Loucy (cell line): ENCODE results near the gene METAP1.

Source experiments
- H2AFZ ChIP-seq: fragments of 200-600 bp; sonication (generic); 2 replicates; pipeline ENCODE4 v1.6.0; 2016; ENCODE audit warnings: antibody characterized with exemption, mild to moderate bottlenecking, low read length, moderate library complexity
- H3F3A ChIP-seq: fragments of 200-600 bp; 2 replicates; pipeline ENCODE4 v1.6.0; 2016; ENCODE audit warnings: antibody characterized with exemption, low read depth, mild to moderate bottlenecking
- H3K27me3 ChIP-seq: fragments of 200-600 bp; sonication (generic); 2 replicates; pipeline ENCODE4 v1.6.1; 2014; ENCODE audit warnings: low read length, mild to moderate bottlenecking; ENCODE audit not compliant: insufficient read depth, poor library complexity, severe bottlenecking
- H3K36me3 ChIP-seq: fragments of 200-600 bp; sonication (generic); 2 replicates; pipeline ENCODE4 v1.6.1; 2016; ENCODE audit warnings: low read length; ENCODE audit not compliant: insufficient read depth
- H3K4me1 ChIP-seq: fragments of 200-600 bp; sonication (generic); 2 replicates; pipeline ENCODE4 v1.5.1; 2014; ENCODE audit warnings: low read length, mild to moderate bottlenecking; ENCODE audit not compliant: insufficient read depth, poor library complexity, severe bottlenecking
- H3K4me2 ChIP-seq: fragments of 200-600 bp; sonication (generic); 2 replicates; pipeline ENCODE4 v1.6.0; 2014; ENCODE audit warnings: antibody characterized with exemption, low read length, low read depth, mild to moderate bottlenecking; ENCODE audit not compliant: poor library complexity, severe bottlenecking
- H3K4me3 ChIP-seq: fragments of 200-600 bp; sonication (generic); 2 replicates; pipeline ENCODE4 v1.5.1; 2014; ENCODE audit warnings: low read length, mild to moderate bottlenecking, mixed read lengths; ENCODE audit not compliant: poor library complexity, severe bottlenecking
- H3K79me2 ChIP-seq: fragments of 200-600 bp; sonication (generic); 2 replicates; pipeline ENCODE4 v1.6.1; 2014; ENCODE audit warnings: low read length; ENCODE audit not compliant: insufficient read depth
- H3K9ac ChIP-seq: fragments of 200-600 bp; sonication (generic); 2 replicates; pipeline ENCODE4 v1.6.0; 2014; ENCODE audit warnings: mild to moderate bottlenecking, low read depth, low read length, moderate library complexity; ENCODE audit not compliant: poor library complexity, severe bottlenecking
- H3K9me2 ChIP-seq: fragments of 200-600 bp; sonication (generic); replicated peaks from 2 replicates; pipeline ENCODE4 v1.6.1; 2016; ENCODE audit warnings: low read depth, low read length, mixed read lengths
- H3K9me3 ChIP-seq: fragments of 200-600 bp; sonication (generic); 2 replicates; pipeline ENCODE4 v1.6.1; 2014; ENCODE audit warnings: mild to moderate bottlenecking, antibody characterized with exemption, low read length, low read depth; ENCODE audit not compliant: insufficient read depth
- H4K20me1 ChIP-seq: fragments of 200-600 bp; sonication (generic); 2 replicates; pipeline ENCODE4 v1.6.0; 2014; ENCODE audit warnings: antibody characterized with exemption, low read length, mild to moderate bottlenecking; ENCODE audit not compliant: insufficient read depth, poor library complexity, severe bottlenecking
- EZH2phosphoT487 ChIP-seq: fragments of 200-600 bp; IDR thresholded peaks from 2 replicates; pipeline ENCODE4 v1.6.1; 2018; ENCODE audit warnings: antibody characterized with exemption, mild to moderate bottlenecking, moderate library complexity, borderline replicate concordance
- TF ChIP-seq, protein P1 (sequence below): fragments of 200-600 bp; sonication (generic); conservative IDR thresholded peaks from 2 replicates; pipeline ENCODE4 v1.5.1; 2014; ENCODE audit warnings: mild to moderate bottlenecking, antibody characterized with exemption, low read length

The METAP1 gene

DNA sequence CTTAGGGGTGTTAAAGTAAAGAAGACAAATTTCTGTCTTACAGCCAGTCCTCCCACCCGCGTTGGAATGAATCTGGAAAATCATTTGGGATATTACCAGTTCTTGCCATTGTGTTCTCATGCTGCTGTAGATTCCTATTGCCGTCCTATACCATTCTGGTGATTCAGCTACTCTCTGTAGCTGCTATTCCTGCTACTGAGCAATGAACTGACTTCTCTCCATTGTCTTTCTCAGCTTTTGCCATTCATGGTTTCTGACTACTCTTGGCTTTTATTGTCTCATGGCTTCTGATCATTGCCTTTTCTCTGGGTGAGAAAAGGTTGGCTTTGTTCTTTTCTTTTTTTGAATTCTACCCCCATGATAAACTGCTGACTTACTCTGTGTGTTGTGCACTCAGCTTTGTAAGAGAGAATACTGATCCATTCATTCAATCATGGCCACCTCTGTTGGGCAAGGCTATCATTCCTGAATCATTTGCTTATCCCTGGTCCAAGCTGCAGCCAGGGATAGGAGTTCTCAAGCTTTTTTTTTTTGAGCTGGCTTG is 27.7 kb upstream of the METAP1 start:
- no peaks in the 10 kb centered on the region for H3F3A ChIP-seq
- no peaks in the 10 kb centered on the region for H3K36me3 ChIP-seq
- no peaks in the 10 kb centered on the region for H3K79me2 ChIP-seq
- no peaks in the 10 kb centered on the region for H3K9me2 ChIP-seq
- no peaks in the 10 kb centered on the region for H3K27me3 ChIP-seq
- H3K4me2 ChIP-seq, result no peak overlapping the region
- no peak for TF ChIP-seq EZH2phosphoT487
- TF ChIP-seq, protein P1, sequence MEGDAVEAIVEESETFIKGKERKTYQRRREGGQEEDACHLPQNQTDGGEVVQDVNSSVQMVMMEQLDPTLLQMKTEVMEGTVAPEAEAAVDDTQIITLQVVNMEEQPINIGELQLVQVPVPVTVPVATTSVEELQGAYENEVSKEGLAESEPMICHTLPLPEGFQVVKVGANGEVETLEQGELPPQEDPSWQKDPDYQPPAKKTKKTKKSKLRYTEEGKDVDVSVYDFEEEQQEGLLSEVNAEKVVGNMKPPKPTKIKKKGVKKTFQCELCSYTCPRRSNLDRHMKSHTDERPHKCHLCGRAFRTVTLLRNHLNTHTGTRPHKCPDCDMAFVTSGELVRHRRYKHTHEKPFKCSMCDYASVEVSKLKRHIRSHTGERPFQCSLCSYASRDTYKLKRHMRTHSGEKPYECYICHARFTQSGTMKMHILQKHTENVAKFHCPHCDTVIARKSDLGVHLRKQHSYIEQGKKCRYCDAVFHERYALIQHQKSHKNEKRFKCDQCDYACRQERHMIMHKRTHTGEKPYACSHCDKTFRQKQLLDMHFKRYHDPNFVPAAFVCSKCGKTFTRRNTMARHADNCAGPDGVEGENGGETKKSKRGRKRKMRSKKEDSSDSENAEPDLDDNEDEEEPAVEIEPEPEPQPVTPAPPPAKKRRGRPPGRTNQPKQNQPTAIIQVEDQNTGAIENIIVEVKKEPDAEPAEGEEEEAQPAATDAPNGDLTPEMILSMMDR, result no peak
- no peak overlapping the region for H3K4me3 ChIP-seq
- no peaks in the 10 kb centered on the region for H3K4me1 ChIP-seq
- no peak overlapping the region for H2AFZ ChIP-seq
- no peak overlapping the region for H3K9ac ChIP-seq
- H3K9me3 ChIP-seq, result no peaks in the 10 kb centered on the region
- H4K20me1 ChIP-seq, result no peaks in the 10 kb centered on the region

DNA sequence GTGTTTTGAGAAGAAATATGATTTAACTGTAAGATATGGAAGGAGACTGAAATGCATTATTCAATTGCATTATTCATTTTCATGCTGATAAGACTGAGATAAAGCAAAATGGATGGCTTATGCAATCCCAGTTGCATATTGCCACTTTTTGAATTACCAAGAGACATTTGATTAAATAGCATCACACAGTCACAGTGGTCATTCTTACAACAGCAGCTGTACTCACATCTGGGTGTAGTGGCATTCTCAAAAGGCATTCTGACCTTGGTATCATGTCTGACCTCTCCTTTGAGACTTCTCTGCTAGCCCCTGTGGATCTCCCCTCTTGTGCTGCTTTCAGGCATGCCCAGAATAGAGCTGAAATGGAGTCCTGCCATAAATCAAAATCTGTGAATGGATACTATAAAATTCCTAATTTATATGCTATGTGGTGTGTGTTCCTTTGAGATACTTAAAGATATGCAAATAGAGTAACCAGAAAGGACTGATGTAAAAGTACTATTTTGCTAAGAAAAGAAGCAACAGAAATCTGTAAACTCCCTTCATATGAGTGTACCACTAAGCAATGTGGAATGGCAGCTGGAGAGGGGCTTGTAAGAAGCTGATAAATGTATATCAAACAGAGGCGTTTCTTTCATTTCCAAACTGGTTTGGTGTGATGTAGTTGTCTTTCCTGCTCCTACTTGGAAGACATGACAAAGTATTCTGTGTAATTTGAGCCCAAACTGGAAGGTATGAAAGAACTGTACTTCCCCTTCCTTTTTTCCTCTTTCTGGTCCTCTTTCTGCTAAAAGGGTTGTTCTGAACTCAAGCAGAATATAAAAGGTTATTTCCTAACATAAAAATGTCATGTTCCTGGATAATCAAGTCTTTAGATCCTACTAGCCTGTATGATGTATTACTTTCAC is 25.4 kb upstream of the METAP1 start:
- no peak overlapping the region for H3K4me2 ChIP-seq
- H2AFZ ChIP-seq, result peak overlapping the region; percentile 67; the same call in 1 of the 2 replicates
- no peaks in the 10 kb centered on the region for H3F3A ChIP-seq
- no peaks in the 10 kb centered on the region for H3K9me3 ChIP-seq
- no peaks in the 10 kb centered on the region for H3K4me1 ChIP-seq
- H3K79me2 ChIP-seq, result no peaks in the 10 kb centered on the region
- TF ChIP-seq, protein P1, result no peak
- TF ChIP-seq EZH2phosphoT487, result no peak
- no peaks in the 10 kb centered on the region for H3K9me2 ChIP-seq
- H3K27me3 ChIP-seq, result no peaks in the 10 kb centered on the region
- H3K4me3 ChIP-seq, result no peak overlapping the region
- no peaks in the 10 kb centered on the region for H3K36me3 ChIP-seq
- H3K9ac ChIP-seq, result no peak overlapping the region
- no peaks in the 10 kb centered on the region for H4K20me1 ChIP-seq

DNA sequence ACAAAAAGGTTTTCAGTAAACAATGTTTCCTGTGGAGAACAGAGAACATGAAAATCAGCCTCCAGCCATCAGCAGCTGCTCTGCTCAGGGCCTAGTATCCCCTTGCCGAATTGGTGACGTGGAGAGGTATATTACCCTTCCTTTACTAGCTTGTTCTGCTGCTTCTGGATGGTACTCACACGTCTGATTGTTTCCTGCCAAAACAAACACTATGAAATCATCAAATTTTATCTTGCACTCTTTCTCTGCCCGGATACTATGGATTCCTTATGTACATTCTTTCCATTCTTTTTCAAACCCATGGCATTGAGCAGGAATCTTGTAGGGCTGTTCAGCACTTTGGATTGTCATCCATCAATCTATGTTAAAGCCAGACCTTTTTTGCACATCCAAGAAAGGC is 18.8 kb upstream of the METAP1 start:
- H3K4me3 ChIP-seq, result no peak overlapping the region
- no peaks in the 10 kb centered on the region for H3K9me2 ChIP-seq
- H3K36me3 ChIP-seq, result no peaks in the 10 kb centered on the region
- no peaks in the 10 kb centered on the region for H3K27me3 ChIP-seq
- no peaks in the 10 kb centered on the region for H4K20me1 ChIP-seq
- no peak overlapping the region for H3K9ac ChIP-seq
- H2AFZ ChIP-seq, result no peak overlapping the region
- TF ChIP-seq EZH2phosphoT487, result no peak
- TF ChIP-seq, protein P1, result no peak
- H3K79me2 ChIP-seq, result no peaks in the 10 kb centered on the region
- H3K4me2 ChIP-seq, result no peak overlapping the region
- no peaks in the 10 kb centered on the region for H3K9me3 ChIP-seq
- no peaks in the 10 kb centered on the region for H3F3A ChIP-seq
- no peaks in the 10 kb centered on the region for H3K4me1 ChIP-seq
